Measurements from ENCODE around the gene SFT2D3.

DNA sequence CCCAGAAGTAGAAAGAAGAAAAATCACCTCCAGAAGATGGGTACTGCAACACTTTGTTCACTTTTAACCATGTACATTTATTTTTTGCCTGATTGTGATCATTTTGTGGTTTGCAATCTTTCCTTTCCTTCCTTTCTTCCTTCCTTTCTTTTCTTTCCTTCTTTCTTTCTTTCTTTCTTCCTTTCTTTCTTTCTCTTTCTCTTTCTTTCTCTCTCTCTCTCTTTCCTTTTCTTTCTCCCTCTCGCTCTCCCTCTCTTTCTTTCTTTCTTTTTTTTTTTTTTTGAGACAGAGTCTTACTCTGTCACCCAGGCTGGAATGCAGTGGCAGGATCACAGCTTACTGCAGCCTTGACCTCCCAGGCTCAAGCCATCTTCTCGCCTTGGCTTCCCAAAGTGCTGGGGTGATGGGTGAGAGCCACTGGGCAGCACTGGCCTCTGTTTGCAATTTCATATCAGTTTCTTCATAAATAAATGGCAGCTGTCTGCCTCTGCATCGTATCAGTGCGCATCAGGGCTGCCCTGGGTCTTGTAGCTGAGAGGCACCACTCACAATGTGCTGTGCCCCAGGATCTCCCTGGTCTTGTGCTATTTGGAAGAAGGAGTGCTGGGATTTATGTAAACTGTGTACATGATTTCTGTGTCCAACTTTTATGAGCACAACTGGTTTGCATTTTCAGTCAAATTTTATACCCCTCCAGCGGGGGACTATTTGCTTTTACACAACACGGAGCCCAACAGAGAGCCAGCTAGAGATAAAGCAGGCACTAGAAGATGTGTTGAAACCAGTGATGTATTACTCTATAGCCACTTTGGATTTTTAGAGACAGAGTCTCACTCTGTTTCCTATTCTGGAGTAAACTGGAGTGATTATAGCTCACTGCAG is 19.1 kb upstream of the SFT2D3 start:
- TF ChIP-seq, protein P1, sequence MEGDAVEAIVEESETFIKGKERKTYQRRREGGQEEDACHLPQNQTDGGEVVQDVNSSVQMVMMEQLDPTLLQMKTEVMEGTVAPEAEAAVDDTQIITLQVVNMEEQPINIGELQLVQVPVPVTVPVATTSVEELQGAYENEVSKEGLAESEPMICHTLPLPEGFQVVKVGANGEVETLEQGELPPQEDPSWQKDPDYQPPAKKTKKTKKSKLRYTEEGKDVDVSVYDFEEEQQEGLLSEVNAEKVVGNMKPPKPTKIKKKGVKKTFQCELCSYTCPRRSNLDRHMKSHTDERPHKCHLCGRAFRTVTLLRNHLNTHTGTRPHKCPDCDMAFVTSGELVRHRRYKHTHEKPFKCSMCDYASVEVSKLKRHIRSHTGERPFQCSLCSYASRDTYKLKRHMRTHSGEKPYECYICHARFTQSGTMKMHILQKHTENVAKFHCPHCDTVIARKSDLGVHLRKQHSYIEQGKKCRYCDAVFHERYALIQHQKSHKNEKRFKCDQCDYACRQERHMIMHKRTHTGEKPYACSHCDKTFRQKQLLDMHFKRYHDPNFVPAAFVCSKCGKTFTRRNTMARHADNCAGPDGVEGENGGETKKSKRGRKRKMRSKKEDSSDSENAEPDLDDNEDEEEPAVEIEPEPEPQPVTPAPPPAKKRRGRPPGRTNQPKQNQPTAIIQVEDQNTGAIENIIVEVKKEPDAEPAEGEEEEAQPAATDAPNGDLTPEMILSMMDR (IDR thresholded peaks at IDR 0.05; ENCODE audit: control extremely low read depth in 1 of 3, insufficient read depth in 1 of 3, low read depth in 1 of 3, low read length in 3 of 3) = no peak
- TF ChIP-seq POLR2A (IDR thresholded peaks at IDR 0.05; ENCODE audit: control extremely low read depth in 1 of 2, low read depth in 2 of 2, low read length in 2 of 2) (no peak), RAD21 (IDR thresholded peaks at IDR 0.05 in 1 of 2, conservative IDR thresholded peaks at IDR 0.05 in 1 of 2; ENCODE audit: low read depth in 2 of 2, low read length in 2 of 2) (no peak), POLR2AphosphoS5 (IDR thresholded peaks at IDR 0.05; ENCODE audit: low read depth, low read length) (no peak), SP1 (IDR thresholded peaks at IDR 0.05; ENCODE audit: low read depth, low read length) (no peak), CHD2 (IDR thresholded peaks at IDR 0.05; ENCODE audit: low read length) (no peak), EGR1 (IDR thresholded peaks at IDR 0.05; ENCODE audit: borderline replicate concordance, low read depth, low read length) (no peak), TAF1 (IDR thresholded peaks at IDR 0.05; ENCODE audit: low read depth, low read length) (no peak), SUZ12 (IDR thresholded peaks at IDR 0.05; ENCODE audit: low read length) (no peak), EP300 (IDR thresholded peaks at IDR 0.05; ENCODE audit: borderline replicate concordance in 1 of 2, low read depth in 2 of 2, low read length in 2 of 2) (no peak), JUND (IDR thresholded peaks at IDR 0.05; ENCODE audit: low read length) (no peak), CHD1 (IDR thresholded peaks at IDR 0.05; ENCODE audit: low read depth, low read length) (no peak)
- TF ChIP-seq, protein P2, sequence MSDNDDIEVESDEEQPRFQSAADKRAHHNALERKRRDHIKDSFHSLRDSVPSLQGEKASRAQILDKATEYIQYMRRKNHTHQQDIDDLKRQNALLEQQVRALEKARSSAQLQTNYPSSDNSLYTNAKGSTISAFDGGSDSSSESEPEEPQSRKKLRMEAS (IDR thresholded peaks at IDR 0.05) = no peak

Data from H1 (cell line).